Kidney capillary endothelial cell (primary cell): ENCODE data around the gene UNC5A.

Experiments
- DNase-seq: peaks from one replicate; pipeline ENCODE4 v3.0.0-alpha.2; 2018; ENCODE audit warnings: low spot score

The UNC5A gene

DNA sequence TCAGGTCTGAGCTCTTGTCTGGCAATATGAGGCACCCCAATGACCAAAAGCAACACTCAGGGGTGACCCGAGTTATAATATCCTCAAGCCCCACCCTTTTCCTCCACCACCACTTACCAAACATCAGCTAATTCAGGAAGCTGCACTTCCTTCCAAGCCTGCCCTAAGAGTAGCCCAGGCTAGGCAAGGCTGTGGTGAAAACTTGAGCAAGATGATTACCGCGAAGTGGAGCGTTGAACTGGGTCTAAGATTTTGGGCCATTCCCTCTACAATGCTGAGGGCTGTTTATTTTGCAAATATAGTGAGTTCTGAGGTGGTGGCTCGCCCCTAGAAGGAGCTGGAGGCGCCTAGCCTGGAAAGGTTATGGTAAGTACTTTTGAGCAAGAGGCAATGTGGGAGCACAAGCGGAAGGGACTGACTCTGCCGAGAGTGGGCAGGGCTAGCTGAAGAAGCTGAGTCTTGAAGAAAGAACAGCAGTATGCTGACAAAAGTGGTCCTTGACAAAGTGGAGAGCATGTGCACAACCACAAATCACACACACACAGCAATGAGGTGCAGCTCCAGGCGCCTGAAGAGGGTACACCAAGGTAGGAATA is 89.0 kb downstream of the UNC5A start, which contains the start of gene HK3:
Gene HK3, minus strand, starts transcription at position 51 of the 596 bp plus-strand sequence. CDS start 3,187 bp downstream, outside the sequence.
- DNase-seq: no peak

DNA sequence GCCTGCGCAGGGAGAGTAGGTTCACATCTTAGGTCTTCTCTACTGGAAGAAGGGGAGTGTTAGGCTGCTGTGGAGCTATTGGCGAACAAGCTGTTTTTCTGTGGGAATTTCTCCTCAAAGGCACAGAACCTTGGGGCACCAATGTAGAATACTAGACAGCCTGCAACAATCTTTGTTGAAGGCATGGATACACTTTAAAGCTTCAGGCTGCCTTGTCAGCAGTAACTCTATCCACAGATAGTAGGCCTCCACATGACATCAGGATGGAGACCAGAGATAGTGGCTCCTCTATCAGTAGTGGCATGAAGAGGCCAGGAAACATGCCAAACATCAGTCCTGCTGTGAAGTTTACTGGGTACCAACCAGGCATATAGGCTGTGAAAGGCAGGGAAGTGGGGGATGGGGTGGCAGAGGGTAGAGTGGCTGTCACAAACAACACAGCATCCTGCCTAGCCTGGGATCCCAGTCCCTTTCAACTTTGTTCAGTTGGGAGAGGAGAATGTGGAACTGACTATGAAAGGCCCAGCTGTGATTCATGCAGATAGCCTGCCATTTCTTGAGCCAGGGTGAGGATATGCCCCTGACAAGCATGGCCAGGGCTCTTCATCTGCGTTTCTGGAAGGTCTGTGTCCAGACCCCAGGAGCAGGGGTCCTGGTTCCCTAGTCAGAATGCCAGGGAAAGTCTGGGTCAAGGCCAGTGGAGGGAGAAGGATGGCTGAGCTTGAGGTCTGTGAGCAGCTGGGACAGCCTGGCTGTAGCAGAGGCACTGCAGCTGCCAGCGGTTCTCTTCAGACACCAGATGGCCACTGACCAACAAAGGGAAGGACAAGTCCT is 89.8 kb downstream of the UNC5A start:
- DNase-seq: no peak

DNA sequence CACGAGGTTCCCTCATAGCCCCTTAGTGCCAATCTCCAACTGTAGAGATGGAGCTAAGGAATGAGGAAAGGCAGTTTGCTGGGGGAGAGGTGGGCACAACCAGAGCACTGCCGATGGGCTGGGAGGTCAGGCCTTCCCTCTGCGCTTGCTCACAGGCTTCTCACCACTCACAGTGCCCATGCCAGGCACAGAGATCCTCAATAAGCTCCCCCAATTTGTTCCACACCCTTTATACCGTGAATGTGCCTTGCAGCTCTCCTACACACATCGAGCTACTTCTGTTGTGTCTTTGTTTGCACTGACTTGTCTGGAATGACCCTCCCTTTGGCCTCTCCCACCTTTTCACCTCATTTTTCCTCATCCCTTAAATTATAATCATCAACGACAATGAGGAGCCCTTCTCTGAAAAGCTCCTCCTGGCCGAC is 90.4 kb downstream of the UNC5A start:
- DNase-seq: no peak

DNA sequence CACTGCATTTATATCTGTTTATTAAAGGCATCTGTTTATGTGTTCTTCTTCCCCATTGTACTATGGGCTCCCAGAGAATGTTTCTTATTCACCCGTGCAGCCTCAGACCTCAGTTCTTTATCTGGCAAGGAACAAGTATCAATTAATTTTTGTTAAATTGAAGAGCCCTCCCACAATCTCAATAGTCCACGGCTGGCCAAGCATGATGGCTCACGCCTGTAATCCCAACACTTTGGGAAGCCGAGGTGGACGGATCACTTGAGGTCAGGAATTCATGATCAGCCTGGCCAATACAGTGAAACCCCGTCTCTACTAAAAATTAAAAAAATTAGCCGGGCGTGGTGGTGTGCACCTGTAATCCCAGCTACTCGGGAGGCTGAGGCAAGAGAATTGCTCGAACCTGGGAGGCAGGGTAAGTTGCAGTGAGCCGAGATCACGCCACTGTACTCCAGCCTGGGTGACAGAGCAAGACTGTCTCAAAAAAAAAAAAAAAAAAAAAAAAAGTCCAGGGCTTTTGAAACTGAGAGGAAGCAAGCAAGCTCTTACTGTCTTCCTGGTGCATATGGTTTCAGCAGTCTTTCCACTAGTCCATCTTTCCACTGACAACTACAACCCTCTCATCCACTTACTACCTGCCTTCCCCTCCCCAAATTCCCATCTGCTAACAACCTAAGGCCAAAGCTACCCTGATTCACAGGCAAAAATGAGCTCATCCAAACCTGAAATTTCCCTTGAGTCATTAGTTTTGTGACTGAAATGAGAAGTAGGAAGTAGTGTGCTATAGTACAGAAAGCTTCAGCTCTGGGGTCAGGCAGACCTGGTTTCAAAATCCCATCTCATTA is 91.1 kb downstream of the UNC5A start:
- DNase-seq: no peak

DNA sequence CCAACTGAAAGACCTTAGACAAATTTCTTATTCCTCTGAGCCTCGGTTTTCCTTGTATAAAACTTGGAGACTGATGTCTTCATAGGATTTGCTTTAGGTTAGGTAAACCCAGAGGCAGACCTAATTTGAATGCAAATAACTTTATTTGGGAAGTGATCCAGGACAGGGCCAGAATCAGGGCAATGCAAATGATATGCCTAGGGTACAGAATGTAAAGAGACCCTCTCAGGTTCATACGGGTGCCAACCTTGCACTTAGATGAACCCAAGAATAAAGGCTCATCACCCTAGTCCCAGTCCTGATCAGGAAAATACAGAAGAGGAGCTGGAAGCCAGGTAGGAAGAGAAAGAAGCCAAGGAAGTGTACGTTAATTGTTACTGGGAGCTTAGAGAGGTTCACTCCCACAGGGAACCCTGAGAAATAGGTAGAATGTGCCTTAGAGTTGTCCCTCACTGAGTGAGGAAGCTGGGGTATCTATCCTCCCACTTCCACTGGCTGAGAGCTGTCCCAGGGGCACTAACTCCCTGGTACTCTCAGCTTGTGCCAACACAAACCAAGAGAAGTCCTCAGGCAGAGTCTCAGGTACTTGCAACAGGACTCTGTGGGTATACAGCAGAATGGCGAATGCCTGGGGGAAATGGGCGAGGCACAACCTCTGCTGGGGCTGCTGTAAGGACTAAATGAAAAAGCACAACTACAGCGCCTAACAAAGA is 91.9 kb downstream of the UNC5A start:
- no peak for DNase-seq

DNA sequence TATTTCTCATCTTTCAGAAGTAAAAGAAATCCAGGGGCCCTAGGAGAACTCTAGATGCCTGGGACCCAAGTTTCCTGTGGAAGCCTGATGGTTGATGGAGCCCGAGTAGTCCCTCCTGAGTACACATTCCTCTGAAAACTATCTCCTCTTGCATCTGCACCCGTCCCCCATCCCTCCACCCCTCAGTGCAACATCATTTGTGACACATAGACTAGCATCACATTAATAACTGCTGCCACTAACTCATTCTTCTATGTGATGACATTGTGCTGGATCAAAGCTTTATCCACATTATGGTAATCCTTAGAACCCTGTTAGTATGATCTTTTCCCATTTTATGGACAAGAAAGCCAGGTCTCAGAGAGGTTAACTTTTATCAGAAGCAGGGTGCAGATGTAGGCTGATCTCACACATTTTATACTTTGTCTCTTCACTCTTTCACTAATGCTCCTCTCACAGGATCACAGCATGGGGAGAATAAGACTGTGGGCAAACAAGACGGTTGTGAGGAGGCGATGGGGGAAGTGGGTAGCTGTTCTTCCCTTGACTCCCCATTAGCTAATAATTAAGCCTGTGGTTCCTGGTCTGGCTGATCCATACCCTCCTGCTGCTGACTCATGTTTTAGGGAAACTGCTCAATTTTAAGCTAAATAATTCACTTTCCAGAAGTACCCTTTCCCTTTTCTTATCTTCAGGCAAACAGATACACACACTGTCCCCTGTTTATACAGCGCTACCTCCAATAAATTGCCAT is 92.7 kb downstream of the UNC5A start:
- DNase-seq: no peak

DNA sequence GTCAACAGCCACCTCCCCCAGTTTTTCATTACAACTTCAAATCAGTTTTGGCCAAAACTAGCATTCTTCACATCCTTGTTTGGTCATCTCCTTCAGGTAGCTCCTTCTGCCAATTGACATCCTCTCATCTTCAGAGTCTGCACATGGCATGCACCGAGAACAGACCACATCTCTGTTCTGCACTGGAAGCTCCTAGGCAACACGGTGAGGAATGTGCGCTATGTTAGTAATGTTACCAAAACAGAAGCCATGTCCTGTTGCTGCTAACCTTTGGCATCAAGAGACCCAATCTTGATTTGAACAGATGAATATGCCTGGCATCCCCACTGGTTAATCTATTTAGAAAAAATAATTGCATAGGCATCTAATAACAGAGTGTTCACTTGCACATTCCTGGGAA is 93.9 kb downstream of the UNC5A start:
- DNase-seq: no peak

DNA sequence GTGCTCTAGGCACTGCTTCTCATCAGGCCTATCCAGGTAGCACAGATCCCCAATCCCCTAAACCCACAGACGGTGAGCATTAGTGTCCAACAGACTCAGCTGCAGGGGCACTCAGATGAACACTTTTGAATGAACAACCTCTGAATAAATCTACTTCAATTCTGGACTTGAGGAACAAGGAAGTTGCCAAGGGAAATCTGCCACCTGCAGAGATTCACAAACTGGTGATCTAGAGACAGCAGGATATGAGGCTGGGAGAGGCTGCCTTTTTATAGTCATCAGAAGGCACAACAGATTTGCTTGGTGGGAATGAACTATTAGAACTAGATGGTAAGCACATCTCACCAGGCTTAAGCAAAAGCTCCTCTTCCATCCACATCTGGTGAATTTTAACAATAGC is 95.8 kb downstream of the UNC5A start:
- DNase-seq: no peak

DNA sequence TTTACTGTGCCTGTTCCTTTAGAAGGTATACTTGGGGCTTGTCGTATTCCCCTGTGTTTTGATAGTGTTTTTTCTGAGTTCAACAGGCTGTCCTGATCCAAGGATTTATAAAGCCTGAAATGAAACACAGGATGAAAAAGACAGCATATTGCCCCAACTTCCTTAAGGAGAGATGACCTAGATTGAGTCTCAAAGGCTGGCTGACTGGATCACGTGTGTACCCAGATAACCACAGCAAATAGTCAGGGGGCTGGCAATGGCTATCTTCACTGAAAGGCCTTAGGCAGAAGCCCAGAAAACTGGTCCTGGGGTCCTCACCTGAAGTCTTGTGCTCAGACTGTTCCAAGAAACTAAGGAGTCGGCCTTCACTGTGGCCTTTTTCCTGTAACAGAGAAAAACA is 96.4 kb downstream of the UNC5A start:
- no peak for DNase-seq

DNA sequence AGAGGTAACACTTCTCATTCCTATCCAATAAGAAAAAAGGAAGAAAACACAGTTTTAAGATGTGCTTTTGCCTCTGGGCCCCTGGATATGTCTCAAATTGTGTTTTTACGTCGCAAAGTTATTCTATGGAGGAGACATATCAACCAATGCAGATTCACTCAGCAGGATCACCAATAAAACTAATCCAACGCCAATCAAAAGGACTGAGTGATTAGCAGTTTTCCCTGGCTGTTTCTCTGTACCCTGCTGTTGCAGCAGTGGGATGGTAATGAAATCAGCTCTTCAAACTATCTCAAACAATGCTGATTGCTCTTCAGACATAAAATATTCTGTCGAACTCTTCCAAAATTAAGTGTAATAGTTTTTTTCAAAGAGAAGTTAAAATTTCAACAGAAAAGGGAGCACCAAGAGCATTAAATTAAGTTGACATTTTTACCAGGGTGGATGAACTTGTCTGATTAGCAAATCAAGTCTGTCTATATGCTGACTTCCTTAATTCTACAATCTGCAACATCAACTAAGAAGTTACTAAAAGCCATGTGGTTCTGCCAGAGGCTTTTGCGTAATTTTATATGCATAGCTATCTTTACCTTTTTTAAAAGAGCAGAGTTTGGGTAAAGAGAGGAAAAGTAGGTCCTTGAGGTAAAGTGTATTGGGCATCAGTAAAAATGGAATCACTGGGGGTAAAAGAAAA is 98.5 kb downstream of the UNC5A start:
- no peak for DNase-seq

DNA sequence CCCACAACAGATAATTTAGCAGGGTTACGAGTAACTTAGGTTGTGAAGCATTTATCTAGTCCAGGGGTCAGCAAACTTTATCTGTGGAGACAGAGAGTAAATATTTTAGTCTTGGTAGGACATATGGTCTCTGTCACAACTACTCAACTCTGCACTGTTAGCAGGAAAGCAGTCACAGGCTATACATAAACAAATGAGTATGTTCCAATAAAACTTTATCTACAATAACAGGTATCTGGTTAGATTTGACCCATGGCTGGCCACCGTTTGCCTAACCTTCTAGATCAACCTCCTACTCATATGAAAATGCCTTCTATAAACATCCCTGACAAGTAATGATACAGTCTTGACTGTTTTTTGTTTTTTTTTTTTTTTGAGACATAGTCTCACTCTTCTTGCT is 101.8 kb downstream of the UNC5A start:
- DNase-seq: no peak

DNA sequence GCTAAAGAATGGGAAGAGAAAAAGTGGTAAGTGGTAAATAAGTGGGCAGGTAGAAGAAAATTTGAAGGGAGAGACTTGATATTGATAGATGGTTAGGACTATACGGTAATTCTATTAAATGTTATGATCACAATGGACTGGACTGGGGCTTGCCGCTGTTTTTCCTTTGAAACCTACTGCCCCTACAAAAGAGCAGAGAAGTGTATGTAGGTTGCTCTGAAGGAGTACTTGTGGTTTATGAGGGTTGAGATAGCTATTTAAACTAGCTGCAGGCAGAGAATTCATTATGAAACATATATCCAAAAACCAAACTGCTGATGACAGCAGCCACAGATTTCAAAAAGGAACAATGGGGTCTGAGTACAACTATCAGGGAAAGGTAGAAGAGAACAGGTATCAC is 105.5 kb downstream of the UNC5A start:
- no peak for DNase-seq

DNA sequence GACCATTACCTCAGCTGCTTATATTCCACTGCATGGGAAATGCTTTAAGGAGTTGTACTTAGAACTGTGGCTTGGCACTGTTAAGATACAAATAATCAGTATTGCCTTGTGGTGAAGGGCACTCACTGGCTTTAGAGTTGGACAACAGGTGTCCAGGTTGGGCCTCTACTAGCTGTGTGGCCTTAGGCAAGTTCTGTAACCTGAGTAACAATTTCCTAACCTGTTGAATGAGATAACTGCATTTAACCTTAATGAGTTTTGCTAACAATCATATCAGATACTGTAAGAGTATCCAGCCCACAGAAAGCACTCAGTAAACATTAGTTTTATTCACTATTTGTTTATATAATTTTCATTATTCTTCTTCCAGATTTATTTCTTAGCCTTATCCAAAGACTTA is 106.0 kb downstream of the UNC5A start:
- no peak for DNase-seq

DNA sequence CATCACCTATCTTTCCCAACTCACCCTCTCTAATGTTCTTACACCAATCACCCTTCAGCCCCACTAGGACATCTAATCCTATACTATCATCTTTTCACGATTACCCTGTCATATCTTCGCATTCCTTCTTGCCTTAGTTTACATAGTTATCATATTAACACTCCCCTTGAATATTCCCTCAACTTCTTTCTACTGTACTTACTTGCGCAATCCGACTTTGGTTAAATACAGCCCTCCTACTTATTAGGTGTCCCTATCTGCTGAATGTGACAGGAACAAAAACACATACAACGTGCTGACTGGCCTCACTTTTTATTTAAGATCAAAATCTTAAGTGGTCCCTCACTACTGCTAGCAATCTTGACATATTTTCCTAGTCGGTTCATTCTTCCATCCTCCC is 108.3 kb downstream of the UNC5A start:
- no peak for DNase-seq

DNA sequence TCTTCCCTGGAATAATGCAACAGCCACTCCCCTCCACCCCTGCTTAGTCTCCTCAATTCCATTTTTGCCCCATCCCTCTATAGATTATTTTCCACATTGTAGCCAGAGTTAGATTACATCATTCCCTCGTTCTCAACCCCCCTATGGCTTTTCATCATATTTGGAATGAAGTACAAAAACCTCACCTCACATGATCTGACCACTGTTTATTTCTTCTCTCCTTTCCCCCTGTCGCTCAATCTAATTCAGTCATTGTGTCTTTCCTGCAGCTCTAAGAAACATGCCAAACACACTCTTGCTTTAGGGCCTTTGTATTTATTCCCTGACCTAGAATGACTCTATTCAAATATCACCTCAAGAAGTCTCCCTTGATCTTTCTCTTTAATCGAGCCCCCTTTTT is 111.4 kb downstream of the UNC5A start:
- DNase-seq: no peak

DNA sequence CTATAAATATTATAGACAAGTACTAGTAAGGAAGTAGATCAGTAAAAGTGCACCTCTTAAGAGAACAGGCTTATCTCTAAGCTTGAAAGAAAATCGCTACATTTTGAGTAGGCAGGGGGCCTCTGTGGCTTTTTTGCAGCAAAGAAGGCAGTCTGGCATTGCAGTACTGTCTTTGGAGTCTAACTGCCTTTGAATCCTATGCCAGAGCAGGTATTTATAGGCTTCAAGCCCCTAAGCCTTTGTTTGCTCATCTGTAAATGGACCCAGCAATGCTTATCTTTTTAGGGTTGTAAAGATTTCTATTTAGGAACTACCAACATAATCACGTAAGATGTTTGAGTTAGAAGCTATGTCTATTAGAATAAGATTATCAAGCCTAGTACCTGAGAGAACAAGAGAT is 112.5 kb downstream of the UNC5A start:
- no peak for DNase-seq

DNA sequence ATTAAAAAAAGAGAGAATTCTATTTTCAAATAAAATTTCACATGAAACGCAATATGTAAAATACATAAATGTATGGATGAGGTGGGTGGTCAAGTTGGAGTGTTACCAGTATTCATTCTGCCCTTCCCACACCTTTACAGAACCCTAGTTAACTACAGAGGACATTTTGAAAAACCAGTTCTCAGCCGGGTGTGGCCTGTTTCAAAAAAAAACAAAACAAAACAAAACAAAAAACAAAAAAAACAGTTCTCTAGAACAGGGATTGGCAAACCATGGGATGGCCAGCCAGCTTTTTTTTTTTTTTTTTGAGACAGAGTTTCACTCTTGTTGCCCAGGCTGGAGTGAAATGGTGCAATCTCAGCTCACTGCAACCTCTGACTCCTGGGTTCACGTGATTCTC is 117.2 kb downstream of the UNC5A start:
- DNase-seq: no peak

DNA sequence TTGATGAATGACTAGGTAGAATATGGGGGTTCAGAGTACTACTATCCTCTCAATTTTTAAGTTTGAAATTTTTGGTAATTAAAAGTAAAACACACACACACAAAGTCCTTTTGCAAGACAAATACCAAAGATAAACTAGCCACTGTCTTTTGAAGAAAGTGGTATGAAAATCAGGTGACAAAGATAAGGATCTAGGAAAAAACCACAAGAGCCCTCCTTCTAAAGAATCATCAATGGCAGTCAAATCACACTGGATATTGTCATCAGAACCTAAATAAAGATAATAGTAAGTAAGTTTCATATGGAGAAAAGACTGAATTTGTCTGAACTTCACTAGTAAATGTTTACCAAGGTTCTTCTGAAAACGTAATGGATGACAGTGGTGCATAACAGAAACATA is 119.3 kb downstream of the UNC5A start:
- no peak for DNase-seq
